Panc1 (cell line): Measurements from ENCODE around the gene SPDYE17.
"Not testable (repeated sequence)": the region's sequence is repeated elsewhere in the genome, so short reads cannot be mapped to it uniquely, and the experiment has no call there.

Source experiments
- CTCF ChIP-seq: fragments of 450-650 bp; IDR thresholded peaks from 2 replicates; pipeline ENCODE4 v1.5.1; 2017; ENCODE audit warnings: mild to moderate bottlenecking
- TCF7L2 ChIP-seq: IDR thresholded peaks from 2 replicates; pipeline ENCODE4 v1.6.1; 2011; ENCODE audit warnings: mild to moderate bottlenecking, low read depth, low read length, inconsistent platforms

DNA sequence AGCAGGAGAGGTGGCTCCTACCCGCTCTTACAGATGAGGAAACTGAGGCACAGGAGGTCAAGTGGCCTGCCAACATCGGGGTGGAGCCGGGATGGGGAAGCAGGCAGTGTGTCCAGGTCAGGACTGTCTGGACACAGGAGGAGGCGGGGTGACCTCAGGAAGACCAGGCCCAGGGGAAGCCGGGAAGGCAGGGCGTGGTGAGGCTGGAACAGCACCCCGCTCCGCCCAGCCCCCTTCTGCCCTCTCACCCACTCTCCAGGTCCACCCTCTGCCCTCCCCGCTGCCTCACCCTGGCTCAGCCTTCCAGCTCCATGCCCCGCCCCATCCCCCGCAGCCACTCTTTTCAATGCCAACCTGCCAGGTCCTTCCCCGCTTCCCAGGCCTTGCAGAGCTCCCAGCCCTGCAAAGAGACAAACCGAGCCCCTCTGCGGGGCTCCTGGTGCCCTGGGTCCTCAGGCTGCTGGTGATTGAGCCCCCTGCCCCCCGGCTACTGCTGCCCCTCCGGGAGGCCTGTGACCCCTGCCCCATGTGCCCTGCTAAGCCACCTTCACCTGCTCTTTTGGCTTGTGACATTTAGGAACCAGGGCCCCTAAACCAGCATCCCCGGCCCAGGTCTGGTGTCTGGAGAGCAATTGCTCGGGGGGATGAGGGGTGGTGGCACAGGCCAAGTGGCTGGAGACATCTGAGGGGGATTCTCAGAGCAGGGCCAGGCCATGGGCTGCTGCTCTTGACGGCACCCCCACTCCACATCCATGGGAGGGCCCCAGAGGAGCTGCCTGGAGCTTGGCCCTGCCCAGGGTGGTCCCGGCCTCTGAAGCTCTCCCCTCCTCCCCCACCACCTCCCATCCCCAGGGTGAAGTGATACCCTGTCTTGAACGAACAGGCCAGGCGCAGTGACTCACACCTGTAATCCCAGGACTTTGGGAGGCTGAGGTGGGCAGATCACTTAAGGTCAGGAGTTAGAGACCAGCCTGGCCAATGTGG is 25.7 kb downstream of the SPDYE17 start:
- not testable (repeated sequence) for TF ChIP-seq CTCF, TCF7L2
